GM23338 (cell line): Measurements from ENCODE around the gene SIX5. TPM values are rescaled to one million over a fixed set of nuclear protein-coding genes. Genes with fewer than 3 reads are reported as not detected.

Experiments used
- ATAC-seq: fragments of 200-7000 bp; cut with Tn5 transposase; 3 replicates; pipeline ENCODE4 v1.9.1; 2020
- DNase-seq: peaks from one replicate; pipeline ENCODE4 v3.0.0-alpha.2; 2015; ENCODE audit warnings: low spot score
- H2AFZ ChIP-seq: fragments of 200-600 bp; sonication (generic); 2 replicates; pipeline ENCODE4 v1.8.0; 2016; ENCODE audit warnings: antibody characterized with exemption, mild to moderate bottlenecking, moderate library complexity
- H3F3A ChIP-seq: fragments of 200-600 bp; sonication (generic); replicated peaks from 2 replicates; pipeline ENCODE4 v1.8.0; 2017; ENCODE audit warnings: antibody characterized with exemption, mixed run types, low read depth
- H3K27ac ChIP-seq: fragments of 200-600 bp; sonication (generic); 2 replicates; pipeline ENCODE4 v1.6.1; 2016; ENCODE audit warnings: low read depth
- H3K27me3 ChIP-seq: fragments of 200-600 bp; sonication (generic); 2 replicates; pipeline ENCODE4 v1.8.0; 2016; ENCODE audit warnings: mild to moderate bottlenecking, mixed run types, moderate library complexity; ENCODE audit not compliant: insufficient read depth
- H3K36me3 ChIP-seq: fragments of 200-600 bp; sonication (generic); 2 replicates; pipeline ENCODE4 v1.8.0; 2016; ENCODE audit warnings: mild to moderate bottlenecking; ENCODE audit not compliant: insufficient read depth
- H3K4me1 ChIP-seq: fragments of 200-600 bp; sonication (generic); 2 replicates; pipeline ENCODE4 v1.8.0; 2016; ENCODE audit warnings: mild to moderate bottlenecking, moderate library complexity; ENCODE audit not compliant: insufficient read depth
- H3K4me2 ChIP-seq: fragments of 200-600 bp; sonication (generic); 2 replicates; pipeline ENCODE4 v1.7.1; 2017; ENCODE audit warnings: mixed run types
- H3K4me3 ChIP-seq: fragments of 200-600 bp; sonication (generic); 2 replicates; pipeline ENCODE4 v1.6.1; 2016; ENCODE audit warnings: mixed run types
- H3K79me2 ChIP-seq: fragments of 200-600 bp; sonication (generic); replicated peaks from 2 replicates; pipeline ENCODE4 v1.8.0; 2017; ENCODE audit warnings: mild to moderate bottlenecking; ENCODE audit not compliant: insufficient read depth
- H3K9me2 ChIP-seq: fragments of 200-600 bp; sonication (generic); 2 replicates; pipeline ENCODE4 v1.8.0; 2017; ENCODE audit not compliant: insufficient read depth
- H4K20me1 ChIP-seq: fragments of 200-600 bp; sonication (generic); replicated peaks from 2 replicates; pipeline ENCODE4 v1.8.0; 2017; ENCODE audit warnings: mild to moderate bottlenecking; ENCODE audit not compliant: insufficient read depth
- H3K27ac Mint-ChIP-seq: 2 replicates; pipeline ENCODE4 v1.8.0; 2020; ENCODE audit warnings: inconsistent platforms, mild to moderate bottlenecking, moderate library complexity, mixed read lengths
- H3K27me3 Mint-ChIP-seq: 3 replicates; pipeline ENCODE4 v1.8.0; 2022; ENCODE audit warnings: low read depth, mild to moderate bottlenecking, moderate library complexity, mixed read lengths, inconsistent platforms; ENCODE audit not compliant: insufficient read depth, poor library complexity
- H3K36me3 Mint-ChIP-seq: 3 replicates; pipeline ENCODE4 v1.8.0; 2021; ENCODE audit warnings: low read depth, mild to moderate bottlenecking, inconsistent platforms, moderate library complexity, mixed read lengths
- H3K4me1 Mint-ChIP-seq: 3 replicates; pipeline ENCODE4 v1.8.0; 2020; ENCODE audit warnings: mild to moderate bottlenecking, inconsistent platforms, mixed read lengths
- H3K4me3 Mint-ChIP-seq: 3 replicates; pipeline ENCODE4 v1.8.0; 2021; ENCODE audit warnings: moderate library complexity, mild to moderate bottlenecking, inconsistent platforms, mixed read lengths
- H3K9me3 Mint-ChIP-seq: 3 replicates; pipeline ENCODE4 v1.8.0; 2020; ENCODE audit warnings: moderate library complexity, mild to moderate bottlenecking, inconsistent platforms, mixed read lengths
- EZH2phosphoT487 ChIP-seq: fragments of 200-600 bp; sonication (generic); IDR thresholded peaks from one replicate; pipeline ENCODE4 v1.8.1; 2018; ENCODE audit warnings: antibody characterized with exemption; ENCODE audit not compliant: unreplicated experiment
- ZNF331 ChIP-seq: fragments of 250-450 bp; sonication (Bioruptor Pico); IDR thresholded peaks from 2 replicates; pipeline ENCODE4 v1.5.0; 2020; ENCODE audit warnings: low read depth, mild to moderate bottlenecking, moderate library complexity
- polyA plus RNA-seq: library from polyadenylated mRNA; unstranded; fragments of >200 nt; fragmentation: Nextera tagmentation; extraction: Ambion mirVana; gene quantifications from 2 replicates; pipeline ENCODE4 v1.2.1, GENCODE V29; 2016
- total RNA-seq: library from RNA; depleted of rRNA; stranded (reverse); fragments of >200 nt; shearing (Covaris generic); gene quantifications from 2 replicates; pipeline ENCODE4 v1.2.3, GENCODE V29; 2014
- TF ChIP-seq, protein P1 (sequence below): fragments of 250-450 bp; sonication (Bioruptor Pico); IDR thresholded peaks from 2 replicates; pipeline ENCODE4 v1.5.0; 2020; ENCODE audit warnings: mild to moderate bottlenecking, moderate library complexity
- TF ChIP-seq, protein P2 (sequence below): IDR thresholded peaks from one replicate; pipeline ENCODE4 v1.6.1; 2018; ENCODE audit warnings: antibody characterized with exemption; ENCODE audit not compliant: unreplicated experiment

Gene SIX5
- total and polyA plus RNA-seq, 2 experiments from 2014 or later, result 10.1 to 22.6 TPM

GRCh38 chr19:45789035-45789786, 20.2 kb upstream of the SIX5 start (continued):
- TF ChIP-seq, protein P1, sequence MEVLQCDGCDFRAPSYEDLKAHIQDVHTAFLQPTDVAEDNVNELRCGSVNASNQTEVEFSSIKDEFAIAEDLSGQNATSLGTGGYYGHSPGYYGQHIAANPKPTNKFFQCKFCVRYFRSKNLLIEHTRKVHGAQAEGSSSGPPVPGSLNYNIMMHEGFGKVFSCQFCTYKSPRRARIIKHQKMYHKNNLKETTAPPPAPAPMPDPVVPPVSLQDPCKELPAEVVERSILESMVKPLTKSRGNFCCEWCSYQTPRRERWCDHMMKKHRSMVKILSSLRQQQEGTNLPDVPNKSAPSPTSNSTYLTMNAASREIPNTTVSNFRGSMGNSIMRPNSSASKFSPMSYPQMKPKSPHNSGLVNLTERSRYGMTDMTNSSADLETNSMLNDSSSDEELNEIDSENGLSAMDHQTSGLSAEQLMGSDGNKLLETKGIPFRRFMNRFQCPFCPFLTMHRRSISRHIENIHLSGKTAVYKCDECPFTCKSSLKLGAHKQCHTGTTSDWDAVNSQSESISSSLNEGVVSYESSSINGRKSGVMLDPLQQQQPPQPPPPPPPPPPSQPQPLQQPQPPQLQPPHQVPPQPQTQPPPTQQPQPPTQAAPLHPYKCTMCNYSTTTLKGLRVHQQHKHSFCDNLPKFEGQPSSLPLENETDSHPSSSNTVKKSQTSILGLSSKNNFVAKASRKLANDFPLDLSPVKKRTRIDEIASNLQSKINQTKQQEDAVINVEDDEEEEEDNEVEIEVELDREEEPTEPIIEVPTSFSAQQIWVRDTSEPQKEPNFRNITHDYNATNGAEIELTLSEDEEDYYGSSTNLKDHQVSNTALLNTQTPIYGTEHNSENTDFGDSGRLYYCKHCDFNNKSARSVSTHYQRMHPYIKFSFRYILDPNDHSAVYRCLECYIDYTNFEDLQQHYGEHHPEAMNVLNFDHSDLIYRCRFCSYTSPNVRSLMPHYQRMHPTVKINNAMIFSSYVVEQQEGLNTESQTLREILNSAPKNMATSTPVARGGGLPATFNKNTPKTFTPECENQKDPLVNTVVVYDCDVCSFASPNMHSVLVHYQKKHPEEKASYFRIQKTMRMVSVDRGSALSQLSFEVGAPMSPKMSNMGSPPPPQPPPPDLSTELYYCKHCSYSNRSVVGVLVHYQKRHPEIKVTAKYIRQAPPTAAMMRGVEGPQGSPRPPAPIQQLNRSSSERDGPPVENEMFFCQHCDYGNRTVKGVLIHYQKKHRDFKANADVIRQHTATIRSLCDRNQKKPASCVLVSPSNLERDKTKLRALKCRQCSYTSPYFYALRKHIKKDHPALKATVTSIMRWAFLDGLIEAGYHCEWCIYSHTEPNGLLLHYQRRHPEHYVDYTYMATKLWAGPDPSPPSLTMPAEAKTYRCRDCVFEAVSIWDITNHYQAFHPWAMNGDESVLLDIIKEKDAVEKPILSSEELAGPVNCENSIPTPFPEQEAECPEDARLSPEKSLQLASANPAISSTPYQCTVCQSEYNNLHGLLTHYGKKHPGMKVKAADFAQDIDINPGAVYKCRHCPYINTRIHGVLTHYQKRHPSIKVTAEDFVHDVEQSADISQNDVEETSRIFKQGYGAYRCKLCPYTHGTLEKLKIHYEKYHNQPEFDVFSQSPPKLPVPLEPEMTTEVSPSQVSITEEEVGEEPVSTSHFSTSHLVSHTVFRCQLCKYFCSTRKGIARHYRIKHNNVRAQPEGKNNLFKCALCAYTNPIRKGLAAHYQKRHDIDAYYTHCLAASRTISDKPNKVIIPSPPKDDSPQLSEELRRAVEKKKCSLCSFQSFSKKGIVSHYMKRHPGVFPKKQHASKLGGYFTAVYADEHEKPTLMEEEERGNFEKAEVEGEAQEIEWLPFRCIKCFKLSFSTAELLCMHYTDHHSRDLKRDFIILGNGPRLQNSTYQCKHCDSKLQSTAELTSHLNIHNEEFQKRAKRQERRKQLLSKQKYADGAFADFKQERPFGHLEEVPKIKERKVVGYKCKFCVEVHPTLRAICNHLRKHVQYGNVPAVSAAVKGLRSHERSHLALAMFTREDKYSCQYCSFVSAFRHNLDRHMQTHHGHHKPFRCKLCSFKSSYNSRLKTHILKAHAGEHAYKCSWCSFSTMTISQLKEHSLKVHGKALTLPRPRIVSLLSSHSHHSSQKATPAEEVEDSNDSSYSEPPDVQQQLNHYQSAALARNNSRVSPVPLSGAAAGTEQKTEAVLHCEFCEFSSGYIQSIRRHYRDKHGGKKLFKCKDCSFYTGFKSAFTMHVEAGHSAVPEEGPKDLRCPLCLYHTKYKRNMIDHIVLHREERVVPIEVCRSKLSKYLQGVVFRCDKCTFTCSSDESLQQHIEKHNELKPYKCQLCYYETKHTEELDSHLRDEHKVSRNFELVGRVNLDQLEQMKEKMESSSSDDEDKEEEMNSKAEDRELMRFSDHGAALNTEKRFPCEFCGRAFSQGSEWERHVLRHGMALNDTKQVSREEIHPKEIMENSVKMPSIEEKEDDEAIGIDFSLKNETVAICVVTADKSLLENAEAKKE (CRISPR knock-in tag), result no peak

- peaks cover 10% of the 10 kb centered on the region for H3K79me2 ChIP-seq
- H3K9me2 ChIP-seq, result no peaks in the 10 kb centered on the region
- DNase-seq, result no peak
- Mint-ChIP-seq H3K9me3 (no peaks in the 10 kb centered on the region; the same call in 2 of the 3 replicates), H3K27me3 (peaks cover 13% of the 10 kb centered on the region), H3K4me3 (no peak overlapping the region), H3K4me1 (peaks cover 19% of the 10 kb centered on the region; the same call in 2 of the 3 replicates), H3K36me3 (peaks cover 45% of the 10 kb centered on the region), H3K27ac (no peak overlapping the region)
- H3K27me3 ChIP-seq, result no peaks in the 10 kb centered on the region
- 0 out of 2 replicates have a peak, but pooled peaks cover 5% of the 10 kb centered on the region for H3F3A ChIP-seq
- no peak overlapping the region for H3K4me2 ChIP-seq
- peaks cover 6% of the 10 kb centered on the region; the same call in 1 of the 2 replicates for H3K36me3 ChIP-seq
- H2AFZ ChIP-seq, result no peak overlapping the region
- peaks cover 14% of the 10 kb centered on the region for H4K20me1 ChIP-seq
- peaks cover 13% of the 10 kb centered on the region for H3K4me1 ChIP-seq
- ATAC-seq, result no peak
- H3K4me3 ChIP-seq, result no peak overlapping the region
- no peak overlapping the region for H3K27ac ChIP-seq
- no peak for TF ChIP-seq ZNF331 (CRISPR knock-in tag)
- TF ChIP-seq, protein P2, sequence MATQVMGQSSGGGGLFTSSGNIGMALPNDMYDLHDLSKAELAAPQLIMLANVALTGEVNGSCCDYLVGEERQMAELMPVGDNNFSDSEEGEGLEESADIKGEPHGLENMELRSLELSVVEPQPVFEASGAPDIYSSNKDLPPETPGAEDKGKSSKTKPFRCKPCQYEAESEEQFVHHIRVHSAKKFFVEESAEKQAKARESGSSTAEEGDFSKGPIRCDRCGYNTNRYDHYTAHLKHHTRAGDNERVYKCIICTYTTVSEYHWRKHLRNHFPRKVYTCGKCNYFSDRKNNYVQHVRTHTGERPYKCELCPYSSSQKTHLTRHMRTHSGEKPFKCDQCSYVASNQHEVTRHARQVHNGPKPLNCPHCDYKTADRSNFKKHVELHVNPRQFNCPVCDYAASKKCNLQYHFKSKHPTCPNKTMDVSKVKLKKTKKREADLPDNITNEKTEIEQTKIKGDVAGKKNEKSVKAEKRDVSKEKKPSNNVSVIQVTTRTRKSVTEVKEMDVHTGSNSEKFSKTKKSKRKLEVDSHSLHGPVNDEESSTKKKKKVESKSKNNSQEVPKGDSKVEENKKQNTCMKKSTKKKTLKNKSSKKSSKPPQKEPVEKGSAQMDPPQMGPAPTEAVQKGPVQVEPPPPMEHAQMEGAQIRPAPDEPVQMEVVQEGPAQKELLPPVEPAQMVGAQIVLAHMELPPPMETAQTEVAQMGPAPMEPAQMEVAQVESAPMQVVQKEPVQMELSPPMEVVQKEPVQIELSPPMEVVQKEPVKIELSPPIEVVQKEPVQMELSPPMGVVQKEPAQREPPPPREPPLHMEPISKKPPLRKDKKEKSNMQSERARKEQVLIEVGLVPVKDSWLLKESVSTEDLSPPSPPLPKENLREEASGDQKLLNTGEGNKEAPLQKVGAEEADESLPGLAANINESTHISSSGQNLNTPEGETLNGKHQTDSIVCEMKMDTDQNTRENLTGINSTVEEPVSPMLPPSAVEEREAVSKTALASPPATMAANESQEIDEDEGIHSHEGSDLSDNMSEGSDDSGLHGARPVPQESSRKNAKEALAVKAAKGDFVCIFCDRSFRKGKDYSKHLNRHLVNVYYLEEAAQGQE, result no peak
- TF ChIP-seq EZH2phosphoT487, result no peak
- TF ChIP-seq, protein P1 (CRISPR knock-in tag), result no peak
These were observed 17.5 kb upstream of the SIX5 start for GRCh38 chr19:45786533-45786894.
